KMS-11 (cell line): Measurements from ENCODE around the gene LOXL3.

Experiments used
- H2AFZ ChIP-seq: fragments of 200-600 bp; sonication (generic); 2 replicates; pipeline ENCODE4 v1.6.1; 2016; ENCODE audit warnings: antibody characterized with exemption, mixed run types, low read depth
- H3K27ac ChIP-seq: fragments of 200-600 bp; sonication (generic); 2 replicates; pipeline ENCODE4 v1.6.1; 2016; ENCODE audit warnings: mild to moderate bottlenecking, mixed run types
- H3K27me3 ChIP-seq: fragments of 200-600 bp; sonication (generic); 2 replicates; pipeline ENCODE4 v1.6.1; 2017; ENCODE audit warnings: mild to moderate bottlenecking, low read depth, mixed run types, moderate library complexity; ENCODE audit not compliant: insufficient read depth
- H3K36me3 ChIP-seq: fragments of 200-600 bp; sonication (generic); 2 replicates; pipeline ENCODE4 v1.6.1; 2017; ENCODE audit warnings: mild to moderate bottlenecking, mixed run types; ENCODE audit not compliant: insufficient read depth
- H3K4me1 ChIP-seq: fragments of 200-600 bp; sonication (generic); 2 replicates; pipeline ENCODE4 v1.6.1; 2016; ENCODE audit warnings: mild to moderate bottlenecking, low read depth, mixed run types; ENCODE audit not compliant: poor library complexity, severe bottlenecking
- H3K4me2 ChIP-seq: fragments of 200-600 bp; sonication (generic); 2 replicates; pipeline ENCODE4 v1.7.0; 2016; ENCODE audit warnings: mild to moderate bottlenecking, mixed run types
- H3K4me3 ChIP-seq: fragments of 200-600 bp; sonication (generic); IDR thresholded peaks from 2 replicates; pipeline ENCODE4 v1.6.1; 2017; ENCODE audit warnings: low read depth, low read length, mixed read lengths; ENCODE audit not compliant: insufficient read depth
- H3K79me2 ChIP-seq: fragments of 200-600 bp; sonication (generic); 2 replicates; pipeline ENCODE4 v1.6.1; 2016; ENCODE audit warnings: low read depth, mixed run types; ENCODE audit not compliant: insufficient read depth
- H3K9ac ChIP-seq: fragments of 200-600 bp; sonication (generic); 2 replicates; pipeline ENCODE4 v1.6.1; 2016; ENCODE audit warnings: mild to moderate bottlenecking, mixed run types
- H4K20me1 ChIP-seq: fragments of 200-600 bp; sonication (generic); 2 replicates; pipeline ENCODE4 v1.6.1; 2016; ENCODE audit warnings: mild to moderate bottlenecking, mixed run types; ENCODE audit not compliant: insufficient read depth
- TF ChIP-seq, protein P1 (sequence below): fragments of 200-600 bp; sonication (generic); conservative IDR thresholded peaks from 2 replicates; pipeline ENCODE4 v1.6.1; 2017; ENCODE audit warnings: low read depth, mild to moderate bottlenecking, antibody characterized with exemption, low read length, moderate library complexity, mixed read lengths

The LOXL3 gene

DNA sequence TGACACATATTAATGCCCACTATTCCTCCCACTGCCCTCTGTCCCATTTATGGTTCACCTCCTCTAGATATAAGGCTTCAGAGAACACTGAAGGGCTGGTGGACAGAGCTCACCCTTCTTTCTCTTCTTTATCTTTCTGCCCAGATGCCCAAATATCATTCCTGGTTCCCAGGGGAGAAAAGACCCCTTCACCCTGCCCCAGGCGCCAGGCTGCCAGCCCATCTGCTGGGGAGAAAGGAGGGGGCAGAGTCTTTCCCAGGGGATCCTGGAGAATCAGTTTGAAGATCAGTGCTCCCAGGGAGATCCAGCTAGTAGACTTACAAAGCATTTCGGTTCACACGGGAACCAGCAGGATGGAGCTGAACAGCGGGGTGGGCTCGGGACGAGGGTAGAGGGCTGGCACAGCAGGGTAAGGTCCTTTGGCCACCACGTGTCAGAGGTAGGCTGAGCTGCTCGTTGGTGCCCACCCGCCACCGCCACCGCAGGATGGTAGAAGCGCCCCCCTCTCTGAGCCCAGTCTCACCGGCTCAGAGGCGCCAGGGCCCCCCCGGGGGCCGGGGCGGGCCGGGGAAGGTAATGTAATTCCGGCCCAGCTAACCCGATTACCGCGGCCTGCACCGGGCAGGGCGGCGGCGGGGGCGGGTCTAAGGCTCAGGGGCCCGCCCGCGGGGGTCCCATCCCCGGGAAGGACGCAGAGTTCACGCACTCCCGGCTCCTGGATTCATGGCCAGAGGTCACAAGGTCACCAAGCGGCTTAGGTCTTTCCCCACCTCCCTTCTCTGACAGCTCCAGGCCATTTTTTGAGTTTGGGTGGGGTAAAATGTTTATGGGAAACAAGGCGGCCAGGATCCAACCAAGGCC, 40.8 kb downstream of the LOXL3 start:
- Histone ChIP-seq H3K4me2 (no peak overlapping the region), H3K36me3 (no peaks in the 10 kb centered on the region), H4K20me1 (no peaks in the 10 kb centered on the region), H3K4me3 (no peak overlapping the region), H3K27me3 (peaks cover 46% of the 10 kb centered on the region), H3K79me2 (no peaks in the 10 kb centered on the region), H3K9ac (no peak overlapping the region), H3K27ac (no peak overlapping the region), H3K4me1 (peaks cover 9% of the 10 kb centered on the region), H2AFZ (no peak overlapping the region)
- TF ChIP-seq, protein P1, sequence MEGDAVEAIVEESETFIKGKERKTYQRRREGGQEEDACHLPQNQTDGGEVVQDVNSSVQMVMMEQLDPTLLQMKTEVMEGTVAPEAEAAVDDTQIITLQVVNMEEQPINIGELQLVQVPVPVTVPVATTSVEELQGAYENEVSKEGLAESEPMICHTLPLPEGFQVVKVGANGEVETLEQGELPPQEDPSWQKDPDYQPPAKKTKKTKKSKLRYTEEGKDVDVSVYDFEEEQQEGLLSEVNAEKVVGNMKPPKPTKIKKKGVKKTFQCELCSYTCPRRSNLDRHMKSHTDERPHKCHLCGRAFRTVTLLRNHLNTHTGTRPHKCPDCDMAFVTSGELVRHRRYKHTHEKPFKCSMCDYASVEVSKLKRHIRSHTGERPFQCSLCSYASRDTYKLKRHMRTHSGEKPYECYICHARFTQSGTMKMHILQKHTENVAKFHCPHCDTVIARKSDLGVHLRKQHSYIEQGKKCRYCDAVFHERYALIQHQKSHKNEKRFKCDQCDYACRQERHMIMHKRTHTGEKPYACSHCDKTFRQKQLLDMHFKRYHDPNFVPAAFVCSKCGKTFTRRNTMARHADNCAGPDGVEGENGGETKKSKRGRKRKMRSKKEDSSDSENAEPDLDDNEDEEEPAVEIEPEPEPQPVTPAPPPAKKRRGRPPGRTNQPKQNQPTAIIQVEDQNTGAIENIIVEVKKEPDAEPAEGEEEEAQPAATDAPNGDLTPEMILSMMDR: no peak

DNA sequence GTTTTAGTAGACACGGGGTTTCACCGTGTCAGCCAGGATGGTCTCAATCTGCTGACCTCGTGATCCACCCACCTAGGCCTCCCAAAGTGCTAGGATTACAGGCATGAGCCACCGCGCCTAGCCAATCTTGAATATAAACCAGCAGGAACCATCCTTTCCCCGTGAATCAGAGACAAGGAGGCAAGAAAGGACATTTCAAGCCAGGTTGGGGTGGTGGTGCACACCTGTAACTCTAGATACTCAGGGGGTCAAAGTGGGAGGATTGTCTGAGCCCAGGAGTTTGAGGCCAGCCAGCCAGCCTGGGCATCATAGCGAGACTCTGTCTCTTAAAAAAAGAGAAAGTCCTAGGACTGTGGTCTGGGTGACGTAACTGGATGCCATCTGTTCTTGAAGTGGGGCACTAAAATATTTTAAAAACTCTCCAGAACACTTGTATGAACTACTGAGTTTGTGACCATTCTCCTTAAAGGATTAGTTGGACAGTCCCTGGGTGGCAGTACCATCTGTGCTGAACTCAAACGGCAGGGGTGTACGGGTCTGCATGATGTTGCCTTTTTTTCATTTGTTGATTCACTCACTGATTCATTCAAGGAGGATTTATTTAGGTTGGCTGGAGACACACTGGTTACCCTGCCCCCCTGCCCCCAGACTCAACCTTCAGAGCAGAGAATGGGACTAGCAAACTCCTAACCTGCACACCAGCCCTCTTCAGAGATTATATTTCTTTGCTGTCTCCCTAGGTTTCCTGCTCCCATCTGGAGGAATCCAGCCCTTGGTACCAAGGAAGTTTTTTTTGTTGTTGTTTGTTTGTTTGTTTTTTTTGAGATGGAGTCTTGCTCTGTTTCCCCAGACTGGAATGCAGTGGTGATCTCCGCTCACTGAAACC, 42.4 kb downstream of the LOXL3 start:
- no peak overlapping the region for H3K9ac ChIP-seq
- TF ChIP-seq, protein P1: no peak
- H3K4me1 ChIP-seq: peaks cover 15% of the 10 kb centered on the region
- peaks cover 7% of the 10 kb centered on the region for H3K79me2 ChIP-seq
- no peaks in the 10 kb centered on the region for H3K36me3 ChIP-seq
- no peak overlapping the region for H2AFZ ChIP-seq
- H3K4me2 ChIP-seq: no peak overlapping the region
- no peak overlapping the region for H3K4me3 ChIP-seq
- H4K20me1 ChIP-seq: no peaks in the 10 kb centered on the region
- H3K27ac ChIP-seq: no peak overlapping the region
- peaks cover 38% of the 10 kb centered on the region for H3K27me3 ChIP-seq

DNA sequence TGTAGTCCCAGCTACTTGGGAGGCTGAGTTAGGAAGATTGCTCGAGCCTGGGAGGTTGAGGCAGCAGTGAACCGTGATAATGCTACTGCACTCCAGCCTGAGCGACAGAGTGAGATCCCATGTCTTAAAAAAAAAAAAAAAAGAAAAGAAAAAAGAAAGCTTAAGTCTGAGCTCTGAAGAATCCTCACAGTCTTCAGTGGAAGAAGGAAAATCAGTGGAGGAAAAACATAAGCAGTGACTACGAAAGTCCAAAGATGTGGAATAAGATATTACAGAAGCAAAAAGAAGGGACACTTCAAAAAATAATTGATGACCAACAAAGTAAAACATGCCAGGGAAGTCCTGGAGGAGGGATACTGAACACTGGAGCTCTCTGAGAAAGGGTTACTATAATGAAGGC, 43.5 kb downstream of the LOXL3 start:
- no peak overlapping the region for H3K4me2 ChIP-seq
- H3K9ac ChIP-seq: no peak overlapping the region
- H3K4me1 ChIP-seq: peaks cover 23% of the 10 kb centered on the region
- TF ChIP-seq, protein P1: no peak
- peaks cover 13% of the 10 kb centered on the region for H3K79me2 ChIP-seq
- H3K27ac ChIP-seq: no peak overlapping the region
- H2AFZ ChIP-seq: no peak overlapping the region
- no peaks in the 10 kb centered on the region for H3K36me3 ChIP-seq
- no peaks in the 10 kb centered on the region for H4K20me1 ChIP-seq
- no peak overlapping the region for H3K4me3 ChIP-seq
- H3K27me3 ChIP-seq: peaks cover 38% of the 10 kb centered on the region

DNA sequence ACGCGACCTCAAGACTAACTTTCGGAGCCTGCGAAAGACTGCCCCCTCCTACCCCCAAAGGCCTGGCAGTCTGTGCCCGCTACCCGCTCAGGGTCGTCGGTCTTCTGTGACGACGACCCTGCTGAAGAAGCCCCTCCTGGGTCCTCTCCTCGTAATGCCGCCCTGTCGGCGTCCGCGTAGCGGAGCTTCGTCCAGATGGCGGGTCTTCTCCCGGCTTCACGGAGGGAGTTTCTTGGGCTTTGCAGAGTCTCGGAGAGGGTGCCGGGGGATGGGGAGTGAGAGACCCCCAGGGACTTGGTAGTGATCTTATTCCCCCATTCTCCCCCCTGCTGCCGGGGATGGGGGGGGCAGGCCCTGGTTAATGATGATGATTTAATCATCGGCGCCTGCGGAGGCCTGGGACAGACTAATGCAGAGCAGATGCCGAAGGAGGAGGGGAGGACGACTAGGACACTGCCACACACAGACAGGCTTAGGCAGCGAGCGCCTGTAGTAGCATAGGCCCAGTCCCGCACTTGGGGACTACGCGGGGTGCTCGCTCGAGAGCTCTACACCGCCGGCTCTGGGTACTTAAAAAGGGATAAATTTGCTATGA, 45.7 kb downstream of the LOXL3 start:
- H3K4me1 ChIP-seq: peaks cover 19% of the 10 kb centered on the region
- TF ChIP-seq, protein P1: no peak
- peak overlapping the region; percentile 86 for H3K9ac ChIP-seq
- H4K20me1 ChIP-seq: no peaks in the 10 kb centered on the region
- peak overlapping the region; percentile 99 for H2AFZ ChIP-seq
- no peak overlapping the region; the same call in 1 of the 2 replicates for H3K27ac ChIP-seq
- H3K27me3 ChIP-seq: peaks cover 23% of the 10 kb centered on the region
- peak overlapping the region; percentile 84 for H3K4me3 ChIP-seq
- peak overlapping the region; percentile 81 for H3K4me2 ChIP-seq
- no peaks in the 10 kb centered on the region for H3K36me3 ChIP-seq
- H3K79me2 ChIP-seq: peaks cover 13% of the 10 kb centered on the region
